A673 (cell line): ENCODE results near the gene STAC3. TPM values are rescaled to one million over a fixed set of nuclear protein-coding genes. Genes with fewer than 3 reads are reported as not detected.

Experiments
- BruUV-seq: library from RNA; stranded (reverse); fragments of 400-500 nt; replicated peaks from 2 replicates; lab custom pipeline; 2021; lab: Mats Ljungman, UMichigan
- CTCF ChIA-PET: fragments of 300-600 bp; sonication (Branson Sonifier 250); formaldehyde crosslinking; loops from one replicate; lab custom pipeline; 2022; ENCODE audit warnings: antibody characterized with exemption; lab: Charles Lee
- POLR2A ChIA-PET: fragments of 300-600 bp; sonication (Branson Sonifier 250); formaldehyde crosslinking; loops from one replicate; lab custom pipeline; 2022; ENCODE audit warnings: antibody characterized with exemption; ENCODE audit not compliant: low non-redundant PET; lab: Charles Lee
- DNase-seq: peaks from one replicate; pipeline ENCODE4 v3.0.0-alpha.2; 2015; ENCODE audit warnings: low spot score
- H3K27ac ChIP-seq: fragments of 200-600 bp; sonication (generic); 2 replicates; pipeline ENCODE4 v1.5.1; 2016; ENCODE audit warnings: mixed run types, low read depth, mild to moderate bottlenecking, mixed read lengths, antibody characterized with exemption, low read length; ENCODE audit not compliant: poor library complexity, severe bottlenecking
- H3K27me3 ChIP-seq: fragments of 200-600 bp; sonication (generic); replicated peaks from 2 replicates; pipeline ENCODE4 v1.6.1; 2017; ENCODE audit warnings: mixed run types, low read depth, mild to moderate bottlenecking, mixed read lengths, antibody characterized with exemption, low read length; ENCODE audit not compliant: insufficient read depth, poor library complexity
- H3K36me3 ChIP-seq: fragments of 200-600 bp; sonication (generic); 2 replicates; pipeline ENCODE4 v1.6.1; 2016; ENCODE audit warnings: mixed run types, mild to moderate bottlenecking, mixed read lengths, antibody characterized with exemption, low read length; ENCODE audit not compliant: insufficient read depth, poor library complexity, severe bottlenecking
- H3K4me1 ChIP-seq: fragments of 200-600 bp; sonication (generic); 2 replicates; pipeline ENCODE4 v1.6.1; 2017; ENCODE audit warnings: mixed run types, mild to moderate bottlenecking, mixed read lengths, antibody characterized with exemption, low read length; ENCODE audit not compliant: insufficient read depth, poor library complexity, severe bottlenecking
- H3K4me3 ChIP-seq: fragments of 200-600 bp; sonication (generic); 2 replicates; pipeline ENCODE4 v1.5.1; 2016; ENCODE audit warnings: low read depth, mixed run types, mild to moderate bottlenecking, mixed read lengths, low read length; ENCODE audit not compliant: poor library complexity, severe bottlenecking
- H3K9me3 ChIP-seq: fragments of 200-600 bp; sonication (generic); 2 replicates; pipeline ENCODE4 v1.6.1; 2016; ENCODE audit warnings: mixed run types, low read depth, mild to moderate bottlenecking, mixed read lengths, antibody characterized with exemption, low read length; ENCODE audit not compliant: poor library complexity, severe bottlenecking
- CTCF ChIP-seq: fragments of 300-800, 200-600 bp; sonication (generic); conservative IDR thresholded peaks from 2 replicates; pipeline ENCODE4 v1.5.1; 2017; ENCODE audit warnings: low read depth, mild to moderate bottlenecking, antibody characterized with exemption, low read length, moderate library complexity, mixed read lengths
- EZH2 ChIP-seq: fragments of 200-600 bp; sonication (generic); IDR thresholded peaks from 2 replicates; pipeline ENCODE4 v1.6.1; 2017; ENCODE audit warnings: borderline replicate concordance, low read depth, mild to moderate bottlenecking, mixed read lengths, antibody characterized with exemption, low read length; ENCODE audit not compliant: poor library complexity, severe bottlenecking
- intact Hi-C: fragments of 100-400 bp; cut with micrococcal nuclease; formaldehyde crosslinking; loops from one replicate; pipeline ENCODE4 v1.10.0; 2022; ENCODE audit not compliant: unreplicated experiment
- total RNA-seq: library from RNA; stranded (reverse); gene quantifications from 2 replicates; pipeline ENCODE4 v1.2.3, GENCODE V29; 2021

Gene STAC3
- total RNA-seq, 1 experiment from 2014 or later, result 7.0 TPM

- TF ChIP-seq EZH2, result no peak
- TF ChIP-seq CTCF, result no peak
- no TSS peak for BruUV-seq
- no peaks in the 10 kb centered on the region for H3K9me3 ChIP-seq
Measured at GRCh38 chr12:57215065-57215464, 35.9 kb downstream of the STAC3 start.

GRCh38 chr12:57214398-57214781 is 36.6 kb downstream of the STAC3 start:
- DNase-seq, result peak; percentile 84
- ChIA-PET POLR2A (no interaction called here), CTCF (interaction anchor here (1.5 to 2.5 kb wide), 5 partner anchors 15 to 238 kb away, joined by 4 to 50 read pairs (median 6); partner anchors contain the start of gene SHMT2)
- Histone ChIP-seq H3K9me3 (no peaks in the 10 kb centered on the region), H3K27ac (no peak overlapping the region), H3K27me3 (peaks cover 19% of the 10 kb centered on the region), H3K4me1 (peaks cover 39% of the 10 kb centered on the region), H3K36me3 (no peaks in the 10 kb centered on the region), H3K4me3 (no peak overlapping the region)
- intact Hi-C loops, result no loop called here
- TF ChIP-seq EZH2, result no peak
- peak; percentile 85 for TF ChIP-seq CTCF
- no TSS peak for BruUV-seq

More at GRCh38 chr12:57215065-57215464, 35.9 kb downstream of the STAC3 start:
- Histone ChIP-seq H3K4me1 (peaks cover 45% of the 10 kb centered on the region), H3K36me3 (no peaks in the 10 kb centered on the region), H3K27me3 (peaks cover 19% of the 10 kb centered on the region), H3K27ac (no peak overlapping the region), H3K4me3 (no peak overlapping the region)
- no peak for DNase-seq
- intact Hi-C loops, result no loop called here
- ChIA-PET CTCF (interaction anchor here (2.5 kb wide), 1 partner anchor 28 kb away, joined by 50 read pairs; no protein-coding TSS in a partner anchor), POLR2A (no interaction called here)

- TF ChIP-seq EZH2, result no peak
- TF ChIP-seq CTCF, result no peak
- H3K4me1 ChIP-seq, result peaks cover 35% of the 10 kb centered on the region
- CTCF ChIA-PET, result interaction anchor here (0.6 to 2.5 kb wide), 10 partner anchors 15 to 250 kb away, joined by 3 to 50 read pairs (median 6); partner anchors contain the start of genes NEMP1 and SHMT2
- H3K4me3 ChIP-seq, result no peak overlapping the region
- BruUV-seq, result no TSS peak
- POLR2A ChIA-PET, result interaction anchor here (0.6 kb wide), 1 partner anchor 37 kb away, joined by 10 read pairs; the partner anchor contains the start of gene STAC3
- DNase-seq, result no peak
- H3K9me3 ChIP-seq, result no peaks in the 10 kb centered on the region
- H3K27ac ChIP-seq, result no peak overlapping the region
- peaks cover 19% of the 10 kb centered on the region for H3K27me3 ChIP-seq
- H3K36me3 ChIP-seq, result no peaks in the 10 kb centered on the region
- intact Hi-C loops, result loop anchor here (1.0 kb wide), 2 partner anchors 25 to 29 kb away; no protein-coding TSS in a partner anchor
Measured at GRCh38 chr12:57213763-57214397, 37.1 kb downstream of the STAC3 start.
